Astrocyte (in vitro differentiated cells and primary cell): ENCODE measurements around the gene CLCA2. TPM values are rescaled to one million over a fixed set of nuclear protein-coding genes. Genes with fewer than 3 reads are reported as not detected.

Source experiments
- DNase-seq: peaks from one replicate; pipeline ENCODE4 v3.0.0-alpha.2; 2010; ENCODE audit warnings: low read depth
- FAIRE-seq: peaks from 2 replicates; lab custom pipeline; 2011; peaks lifted over from hg19 to GRCh38; lab: Jason Lieb, UNC
- H2AFZ ChIP-seq: 2 replicates; pipeline ENCODE4 v1.6.0; 2012; ENCODE audit warnings: low read depth, low read length, inconsistent platforms
- H3K27ac ChIP-seq: 2 replicates; pipeline ENCODE4 v1.5.1; 2011; ENCODE audit warnings: low read depth, low read length, inconsistent platforms
- H3K27me3 ChIP-seq: 2 replicates; pipeline ENCODE4 v1.6.0; 2011; ENCODE audit warnings: low read length, inconsistent platforms; ENCODE audit not compliant: insufficient read depth
- H3K36me3 ChIP-seq: 2 replicates; pipeline ENCODE4 v1.5.1; 2011; ENCODE audit warnings: low read length, inconsistent platforms; ENCODE audit not compliant: insufficient read depth
- H3K4me1 ChIP-seq: 2 replicates; pipeline ENCODE4 v1.5.1; 2011; ENCODE audit warnings: low read length, inconsistent platforms; ENCODE audit not compliant: insufficient read depth
- H3K4me2 ChIP-seq: 2 replicates; pipeline ENCODE4 v1.6.0; 2012; ENCODE audit warnings: low read length, inconsistent platforms
- H3K4me3 ChIP-seq: 2 replicates; pipeline ENCODE4 v1.5.1; 2011; ENCODE audit warnings: low read depth, mild to moderate bottlenecking, low read length, inconsistent platforms; ENCODE audit not compliant: insufficient read depth
- H3K79me2 ChIP-seq: 2 replicates; pipeline ENCODE4 v1.6.0; 2012; ENCODE audit warnings: mild to moderate bottlenecking, low read length, inconsistent platforms; ENCODE audit not compliant: insufficient read depth
- H3K9ac ChIP-seq: 2 replicates; pipeline ENCODE4 v1.6.0; 2012; ENCODE audit warnings: mild to moderate bottlenecking, low read length, inconsistent platforms
- H3K9me3 ChIP-seq: 2 replicates; pipeline ENCODE4 v1.5.1; 2012; ENCODE audit warnings: low read depth, mild to moderate bottlenecking, low read length, inconsistent platforms; ENCODE audit not compliant: insufficient read depth
- H4K20me1 ChIP-seq: 2 replicates; pipeline ENCODE4 v1.6.0; 2012; ENCODE audit warnings: low read length, inconsistent platforms; ENCODE audit not compliant: insufficient read depth
- H3K27ac Mint-ChIP-seq: one replicate; pipeline ENCODE4 v1.8.0; 2021; ENCODE audit warnings: mild to moderate bottlenecking, mixed read lengths; ENCODE audit not compliant: unreplicated experiment
- H3K27me3 Mint-ChIP-seq: one replicate; pipeline ENCODE4 v1.8.0; 2021; ENCODE audit warnings: low read depth, mixed read lengths; ENCODE audit not compliant: unreplicated experiment
- H3K36me3 Mint-ChIP-seq: one replicate; pipeline ENCODE4 v1.8.0; 2021; ENCODE audit warnings: low read depth, mixed read lengths; ENCODE audit not compliant: unreplicated experiment
- H3K4me1 Mint-ChIP-seq: one replicate; pipeline ENCODE4 v1.8.0; 2021; ENCODE audit warnings: low read depth, mixed read lengths; ENCODE audit not compliant: unreplicated experiment
- H3K4me3 Mint-ChIP-seq: one replicate; pipeline ENCODE4 v1.8.0; 2021; ENCODE audit warnings: mild to moderate bottlenecking, moderate library complexity, mixed read lengths; ENCODE audit not compliant: unreplicated experiment
- H3K9me3 Mint-ChIP-seq: one replicate; pipeline ENCODE4 v1.8.0; 2021; ENCODE audit warnings: mild to moderate bottlenecking, mixed read lengths; ENCODE audit not compliant: unreplicated experiment
- EZH2 ChIP-seq: IDR thresholded peaks from 2 replicates; pipeline ENCODE4 v1.6.1; 2012; ENCODE audit warnings: mild to moderate bottlenecking, low read length, inconsistent platforms; ENCODE audit not compliant: insufficient read depth
- total RNA-seq: library from RNA; stranded (reverse); gene quantifications from 2 replicates; pipeline ENCODE4 v1.2.1, GENCODE V29; 2021
- TF ChIP-seq, protein P1 (sequence below): IDR thresholded peaks from 2 replicates; pipeline ENCODE4 v1.5.1; 2011; ENCODE audit warnings: low read depth, mild to moderate bottlenecking, inconsistent platforms, low read length, moderate library complexity; ENCODE audit not compliant: insufficient read depth

The CLCA2 gene
- total RNA-seq, 1 donor from 2014 or later: 0.77 TPM

DNA sequence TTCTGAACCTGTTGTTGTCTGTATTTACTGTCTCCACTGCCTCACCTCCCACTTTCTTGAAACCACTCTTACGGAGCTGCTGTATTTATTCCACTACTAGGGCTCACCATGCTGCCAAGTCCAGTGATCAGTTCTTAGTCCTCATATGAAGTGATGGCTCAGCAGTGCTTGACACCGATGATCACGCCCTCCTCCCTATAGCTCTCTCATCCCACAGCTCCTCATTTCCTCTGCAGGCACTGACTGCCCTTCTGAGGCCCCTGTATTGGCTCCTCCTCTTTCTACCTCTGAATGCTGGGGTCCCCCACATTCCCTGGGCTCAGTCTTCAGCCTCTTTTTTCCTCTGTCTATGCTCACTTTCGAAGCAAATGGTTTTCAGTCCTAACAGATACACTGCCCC, 48.2 kb downstream of the CLCA2 start:
- H3K36me3 Mint-ChIP-seq: no peaks in the 10 kb centered on the region
- H3K4me1 ChIP-seq: no peaks in the 10 kb centered on the region
- no peak overlapping the region for H3K27ac ChIP-seq
- no peak for TF ChIP-seq EZH2
- TF ChIP-seq, protein P1, sequence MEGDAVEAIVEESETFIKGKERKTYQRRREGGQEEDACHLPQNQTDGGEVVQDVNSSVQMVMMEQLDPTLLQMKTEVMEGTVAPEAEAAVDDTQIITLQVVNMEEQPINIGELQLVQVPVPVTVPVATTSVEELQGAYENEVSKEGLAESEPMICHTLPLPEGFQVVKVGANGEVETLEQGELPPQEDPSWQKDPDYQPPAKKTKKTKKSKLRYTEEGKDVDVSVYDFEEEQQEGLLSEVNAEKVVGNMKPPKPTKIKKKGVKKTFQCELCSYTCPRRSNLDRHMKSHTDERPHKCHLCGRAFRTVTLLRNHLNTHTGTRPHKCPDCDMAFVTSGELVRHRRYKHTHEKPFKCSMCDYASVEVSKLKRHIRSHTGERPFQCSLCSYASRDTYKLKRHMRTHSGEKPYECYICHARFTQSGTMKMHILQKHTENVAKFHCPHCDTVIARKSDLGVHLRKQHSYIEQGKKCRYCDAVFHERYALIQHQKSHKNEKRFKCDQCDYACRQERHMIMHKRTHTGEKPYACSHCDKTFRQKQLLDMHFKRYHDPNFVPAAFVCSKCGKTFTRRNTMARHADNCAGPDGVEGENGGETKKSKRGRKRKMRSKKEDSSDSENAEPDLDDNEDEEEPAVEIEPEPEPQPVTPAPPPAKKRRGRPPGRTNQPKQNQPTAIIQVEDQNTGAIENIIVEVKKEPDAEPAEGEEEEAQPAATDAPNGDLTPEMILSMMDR: no peak
- FAIRE-seq (no peak), DNase-seq (no peak)
- H2AFZ ChIP-seq: peak overlapping the region; percentile 16
- peaks cover 7% of the 10 kb centered on the region for H3K27me3 Mint-ChIP-seq
- H3K4me3 Mint-ChIP-seq: no peak overlapping the region
- H3K27ac Mint-ChIP-seq: no peak overlapping the region
- no peaks in the 10 kb centered on the region for H3K27me3 ChIP-seq
- H3K9me3 Mint-ChIP-seq: no peaks in the 10 kb centered on the region
- H3K4me1 Mint-ChIP-seq: peaks cover 4% of the 10 kb centered on the region
- H3K79me2 ChIP-seq: no peaks in the 10 kb centered on the region
- no peaks in the 10 kb centered on the region for H3K9me3 ChIP-seq
- no peaks in the 10 kb centered on the region for H4K20me1 ChIP-seq
- H3K4me2 ChIP-seq: no peak overlapping the region
- H3K9ac ChIP-seq: no peak overlapping the region
- no peaks in the 10 kb centered on the region for H3K36me3 ChIP-seq
- H3K4me3 ChIP-seq: no peak overlapping the region

DNA sequence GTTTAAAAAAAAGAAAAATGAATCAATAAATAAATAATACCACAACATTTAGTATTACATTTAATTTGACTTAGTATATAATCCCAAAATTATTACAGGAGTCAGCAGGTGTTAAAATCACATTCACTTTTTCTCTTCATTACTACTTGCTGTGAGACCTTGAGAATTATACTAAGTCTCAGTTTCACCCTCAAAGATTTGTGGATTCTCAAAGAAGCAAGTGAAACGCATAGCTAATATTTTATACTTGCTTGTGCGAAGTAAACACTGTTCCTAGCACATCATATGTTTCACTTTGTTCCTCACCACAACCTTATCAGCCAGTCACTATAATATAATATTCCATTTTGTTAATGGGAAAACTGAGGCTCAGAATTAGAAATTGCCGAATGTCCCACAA, 48.8 kb downstream of the CLCA2 start:
- Mint-ChIP-seq H3K9me3 (no peaks in the 10 kb centered on the region), H3K27ac (no peak overlapping the region), H3K27me3 (peaks cover 7% of the 10 kb centered on the region), H3K36me3 (no peaks in the 10 kb centered on the region), H3K4me1 (peaks cover 4% of the 10 kb centered on the region), H3K4me3 (no peak overlapping the region)
- Histone ChIP-seq H3K4me3 (no peak overlapping the region), H4K20me1 (no peaks in the 10 kb centered on the region), H3K4me2 (no peak overlapping the region), H3K9me3 (no peaks in the 10 kb centered on the region), H3K4me1 (no peaks in the 10 kb centered on the region), H3K79me2 (no peaks in the 10 kb centered on the region), H3K36me3 (no peaks in the 10 kb centered on the region), H2AFZ (no peak overlapping the region), H3K27me3 (no peaks in the 10 kb centered on the region), H3K27ac (no peak overlapping the region), H3K9ac (no peak overlapping the region)
- no peak for TF ChIP-seq EZH2
- TF ChIP-seq, protein P1: no peak
- no peak for DNase-seq
- no peak for FAIRE-seq

DNA sequence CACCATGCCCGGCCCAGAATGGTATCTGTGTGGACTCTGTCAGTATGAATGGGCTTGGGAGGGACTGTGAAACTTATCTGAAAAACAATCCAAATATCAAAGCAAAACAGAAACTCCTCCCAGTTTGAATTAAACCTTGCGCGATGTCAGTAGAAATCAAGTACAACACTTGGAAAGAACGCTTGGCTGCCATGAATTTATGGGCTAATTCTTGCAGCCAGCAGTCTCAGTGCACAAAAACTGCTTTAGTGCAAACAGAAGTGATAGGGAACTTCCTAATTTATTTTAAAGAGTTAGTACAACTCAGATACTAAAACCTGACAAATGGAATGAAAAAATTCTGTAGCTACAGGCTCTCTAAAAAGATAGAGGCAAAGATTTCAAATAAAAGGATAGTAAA, 53.3 kb downstream of the CLCA2 start:
- peaks cover 2% of the 10 kb centered on the region for H3K27me3 Mint-ChIP-seq
- no peak overlapping the region for H3K4me3 ChIP-seq
- H3K9ac ChIP-seq: no peak overlapping the region
- H3K4me3 Mint-ChIP-seq: no peak overlapping the region
- no peaks in the 10 kb centered on the region for H3K9me3 Mint-ChIP-seq
- H3K27ac Mint-ChIP-seq: no peak overlapping the region
- FAIRE-seq (no peak), DNase-seq (no peak)
- H3K36me3 ChIP-seq: no peaks in the 10 kb centered on the region
- no peak for TF ChIP-seq EZH2
- TF ChIP-seq, protein P1: no peak
- no peak overlapping the region for H2AFZ ChIP-seq
- no peaks in the 10 kb centered on the region for H3K9me3 ChIP-seq
- H3K4me2 ChIP-seq: no peak overlapping the region
- no peaks in the 10 kb centered on the region for H3K36me3 Mint-ChIP-seq
- peaks cover 4% of the 10 kb centered on the region for H3K4me1 Mint-ChIP-seq
- H3K27ac ChIP-seq: no peak overlapping the region
- no peaks in the 10 kb centered on the region for H3K4me1 ChIP-seq
- no peaks in the 10 kb centered on the region for H4K20me1 ChIP-seq
- H3K27me3 ChIP-seq: no peaks in the 10 kb centered on the region
- H3K79me2 ChIP-seq: no peaks in the 10 kb centered on the region
